H9 (cell line): ENCODE results near the gene HTR7. TPM values are rescaled to one million over a fixed set of nuclear protein-coding genes. Genes with fewer than 3 reads are reported as not detected.
"Not testable (repeated sequence)": the region's sequence is repeated elsewhere in the genome, so short reads cannot be mapped to it uniquely, and the experiment has no call there.

Experiments
- DNase-seq: peaks from one replicate; pipeline ENCODE4 v3.0.0-alpha.2; 2017
- H2AFZ ChIP-seq: one replicate; pipeline ENCODE4 v1.6.1; 2013; ENCODE audit warnings: mild to moderate bottlenecking, low read length, control low read depth, moderate library complexity
- H2AK5ac ChIP-seq: 2 replicates; pipeline ENCODE4 v1.6.1; 2013; ENCODE audit warnings: low read length, control low read depth, mixed read lengths; ENCODE audit not compliant: insufficient read length
- H2BK120ac ChIP-seq: one replicate; pipeline ENCODE4 v1.6.1; 2013; ENCODE audit warnings: low read depth, mild to moderate bottlenecking, low read length, control low read depth, inconsistent platforms; ENCODE audit not compliant: poor library complexity, severe bottlenecking
- H2BK12ac ChIP-seq: 2 replicates; pipeline ENCODE4 v1.6.1; 2013; ENCODE audit warnings: low read length, control low read depth, mixed read lengths, low read depth; ENCODE audit not compliant: insufficient read length
- H2BK15ac ChIP-seq: 2 replicates; pipeline ENCODE4 v1.6.1; 2013; ENCODE audit warnings: low read depth, low read length, control low read depth
- H2BK20ac ChIP-seq: one replicate; pipeline ENCODE4 v1.6.1; 2013; ENCODE audit warnings: low read depth, mild to moderate bottlenecking, low read length, control low read depth, inconsistent platforms; ENCODE audit not compliant: poor library complexity, severe bottlenecking
- H2BK5ac ChIP-seq: 2 replicates; pipeline ENCODE4 v1.6.1; 2013; ENCODE audit warnings: low read length, control low read depth, mixed read lengths; ENCODE audit not compliant: insufficient read length
- H3K14ac ChIP-seq: 2 replicates; pipeline ENCODE4 v1.6.1; 2013; ENCODE audit warnings: low read length, control low read depth; ENCODE audit not compliant: insufficient read depth
- H3K18ac ChIP-seq: 2 replicates; pipeline ENCODE4 v1.6.1; 2013; ENCODE audit warnings: low read depth, mild to moderate bottlenecking, mixed read lengths, low read length, control low read depth; ENCODE audit not compliant: insufficient read length
- H3K23ac ChIP-seq: 2 replicates; pipeline ENCODE4 v1.6.1; 2013; ENCODE audit warnings: low read length, control low read depth, mixed read lengths, low read depth; ENCODE audit not compliant: insufficient read length
- H3K23me2 ChIP-seq: 2 replicates; pipeline ENCODE4 v1.6.1; 2013; ENCODE audit warnings: low read depth, mild to moderate bottlenecking, mixed read lengths, low read length, control low read depth; ENCODE audit not compliant: insufficient read length, poor library complexity, severe bottlenecking
- H3K27ac ChIP-seq: 2 replicates; pipeline ENCODE4 v1.5.1; 2013; ENCODE audit warnings: low read length, control low read depth, mixed read lengths, low read depth; ENCODE audit not compliant: insufficient read length
- H3K27me3 ChIP-seq: 2 replicates; pipeline ENCODE4 v1.6.1; 2013; ENCODE audit warnings: low read length, control low read depth, inconsistent platforms; ENCODE audit not compliant: insufficient read depth
- H3K4ac ChIP-seq: 2 replicates; pipeline ENCODE4 v1.6.1; 2013; ENCODE audit warnings: low read depth, mild to moderate bottlenecking, control low read depth, inconsistent platforms, low read length, moderate library complexity
- H3K4me1 ChIP-seq: 2 replicates; pipeline ENCODE4 v1.6.1; 2013; ENCODE audit warnings: low read length, control low read depth, inconsistent platforms; ENCODE audit not compliant: insufficient read depth
- H3K4me2 ChIP-seq: 2 replicates; pipeline ENCODE4 v1.6.1; 2013; ENCODE audit warnings: low read length, control low read depth, mixed read lengths; ENCODE audit not compliant: insufficient read length, insufficient read depth
- H3K56ac ChIP-seq: 2 replicates; pipeline ENCODE4 v1.6.1; 2013; ENCODE audit warnings: low read depth, mild to moderate bottlenecking, mixed read lengths, low read length, control low read depth; ENCODE audit not compliant: insufficient read length
- H3K79me1 ChIP-seq: 2 replicates; pipeline ENCODE4 v1.6.1; 2013; ENCODE audit warnings: low read depth, mild to moderate bottlenecking, moderate library complexity, low read length, control low read depth, inconsistent platforms; ENCODE audit not compliant: insufficient read depth, poor library complexity, severe bottlenecking
- H3K79me2 ChIP-seq: 2 replicates; pipeline ENCODE4 v1.6.1; 2013; ENCODE audit warnings: low read length, control low read depth, inconsistent platforms; ENCODE audit not compliant: insufficient read depth
- H3K9ac ChIP-seq: 2 replicates; pipeline ENCODE4 v1.6.1; 2013; ENCODE audit warnings: low read length, control low read depth, mixed read lengths; ENCODE audit not compliant: insufficient read length; ENCODE audit errors: extremely low read depth
- H3K9me3 ChIP-seq: one replicate; pipeline ENCODE4 v1.6.1; 2013; ENCODE audit warnings: low read depth, low read length, inconsistent platforms; ENCODE audit not compliant: control insufficient read depth
- H3T11ph ChIP-seq: one replicate; pipeline ENCODE4 v1.6.1; 2013; ENCODE audit warnings: mild to moderate bottlenecking, low read length, control low read depth, inconsistent platforms
- H4K20me1 ChIP-seq: one replicate; pipeline ENCODE4 v1.6.1; 2013; ENCODE audit not compliant: control insufficient read depth, insufficient read length, insufficient read depth
- H4K5ac ChIP-seq: 2 replicates; pipeline ENCODE4 v1.6.1; 2013; ENCODE audit warnings: low read depth, mild to moderate bottlenecking, mixed read lengths, low read length, control low read depth; ENCODE audit not compliant: insufficient read length
- H4K8ac ChIP-seq: replicated peaks from 2 replicates; pipeline ENCODE4 v1.6.1; 2013; ENCODE audit warnings: low read length, control low read depth, mixed read lengths, low read depth; ENCODE audit not compliant: insufficient read length
- H4K91ac ChIP-seq: 2 replicates; pipeline ENCODE4 v1.6.1; 2013; ENCODE audit warnings: low read depth, mild to moderate bottlenecking, moderate library complexity, mixed read lengths, low read length, control low read depth; ENCODE audit not compliant: insufficient read length
- H3K27ac Mint-ChIP-seq, 3 experiments: 2 replicates in 2 of 3; 3 replicates in 1 of 3; pipeline ENCODE4 v1.8.0; 2020 to 2021; ENCODE audit warnings: mixed read lengths in 3 of 3, mild to moderate bottlenecking in 1 of 3, moderate library complexity in 1 of 3
- H3K27me3 Mint-ChIP-seq: 2 replicates; pipeline ENCODE4 v1.8.0; 2021; ENCODE audit warnings: low read depth, mild to moderate bottlenecking, moderate library complexity, mixed read lengths
- H3K36me3 Mint-ChIP-seq, 3 experiments: 2 replicates in 2 of 3; 3 replicates in 1 of 3; pipeline ENCODE4 v1.8.0; 2020 to 2021; ENCODE audit warnings: low read depth in 3 of 3, mixed read lengths in 3 of 3; ENCODE audit not compliant: insufficient read depth in 1 of 3
- H3K4me1 Mint-ChIP-seq, 2 experiments: 2 replicates each; pipeline ENCODE4 v1.8.0; 2020; ENCODE audit warnings: mixed read lengths in 2 of 2
- H3K4me3 Mint-ChIP-seq, 2 experiments: 2 replicates in 1 of 2; 3 replicates in 1 of 2; pipeline ENCODE4 v1.8.0; 2020 to 2021; ENCODE audit warnings: mild to moderate bottlenecking in 2 of 2, mixed read lengths in 2 of 2, moderate library complexity in 1 of 2
- H3K9me3 Mint-ChIP-seq, 2 experiments: 2 replicates in 1 of 2; 3 replicates in 1 of 2; pipeline ENCODE4 v1.8.0; 2020; ENCODE audit warnings: mild to moderate bottlenecking in 2 of 2, mixed read lengths in 2 of 2, moderate library complexity in 1 of 2
- CTCF ChIP-seq: fragments of 200-600 bp; sonication (generic); conservative IDR thresholded peaks from 3 replicates; pipeline ENCODE4 v1.8.0; 2021; ENCODE audit warnings: antibody characterized with exemption, mild to moderate bottlenecking
- WGBS: extraction: QIAGEN DNeasy Blood & Tissue Kit; methylation state at CpG from one replicate; pipeline ENCODE4 v1.1.7; 2013; ENCODE audit warnings: missing lambda C conversion rate, low lambda C conversion rate, mixed read lengths; ENCODE audit not compliant: insufficient read length; ENCODE audit errors: extremely low coverage; 5-methylcytosine and 5-hydroxymethylcytosine counted together
- total RNA-seq: library from RNA; stranded (reverse); gene quantifications from 2 replicates; pipeline ENCODE4 v1.2.1, GENCODE V29; 2021

Gene HTR7
- total RNA-seq, 1 experiment from 2014 or later: 21.3 TPM

- Histone ChIP-seq H2BK120ac (no peak overlapping the region), H3K56ac (no peak overlapping the region), H3K9ac (no peak overlapping the region), H3K4me2 (no peak overlapping the region), H2BK15ac (no peak overlapping the region), H4K20me1 (no peaks in the 10 kb centered on the region), H3K79me1 (no peaks in the 10 kb centered on the region), H2BK20ac (no peak overlapping the region), H3K4me1 (no peaks in the 10 kb centered on the region), H4K91ac (no peak overlapping the region), H3K23ac (no peak overlapping the region), H4K5ac (no peak overlapping the region), H2AK5ac (no peak overlapping the region), H4K8ac (no peak overlapping the region), H3K4ac (no peak overlapping the region), H3K27me3 (no peaks in the 10 kb centered on the region), H2AFZ (no peak overlapping the region), H3K18ac (no peak overlapping the region), H2BK12ac (no peak overlapping the region), H3K27ac (no peak overlapping the region), H3T11ph (no peak overlapping the region), H2BK5ac (no peak overlapping the region), H3K14ac (no peak overlapping the region), H3K23me2 (no peaks in the 10 kb centered on the region), H3K79me2 (no peaks in the 10 kb centered on the region), H3K9me3 (no peaks in the 10 kb centered on the region)
- no peaks in the 10 kb centered on the region for H3K4me1 Mint-ChIP-seq
- no peak overlapping the region for H3K27ac Mint-ChIP-seq
- no peak for TF ChIP-seq CTCF
- H3K27me3 Mint-ChIP-seq: peaks cover 13% of the 10 kb centered on the region
- no CpG with 5 or more reads among the region's 1 CpG for WGBS
- peaks cover 0 to 21% (median 16%) of the 10 kb centered on the region in 3 experiments; a peak in 5 of 7 replicates for H3K36me3 Mint-ChIP-seq
- H3K9me3 Mint-ChIP-seq: peaks cover 0 to 5% of the 10 kb centered on the region in 2 experiments; a peak in 2 of 5 replicates
- DNase-seq: no peak
- H3K4me3 Mint-ChIP-seq: no peak overlapping the region
Measured at GRCh38 chr10:90905925-90906324, 48.1 kb upstream of the HTR7 start.

- not testable (repeated sequence) for H2BK120ac ChIP-seq, H3K18ac ChIP-seq, H3K27me3 ChIP-seq, H2BK5ac ChIP-seq, H2BK12ac ChIP-seq, H3K9me3 ChIP-seq, H4K5ac ChIP-seq, H3K27me3 Mint-ChIP-seq, H3K79me2 ChIP-seq, H3K23ac ChIP-seq, H3K4me2 ChIP-seq, H4K91ac ChIP-seq, H2BK15ac ChIP-seq, H3K14ac ChIP-seq, H3K4ac ChIP-seq, H3K9me3 Mint-ChIP-seq, H4K20me1 ChIP-seq, DNase-seq, H3K4me1 ChIP-seq, H3K56ac ChIP-seq, H3K23me2 ChIP-seq, H4K8ac ChIP-seq, H3K27ac Mint-ChIP-seq, H3K4me1 Mint-ChIP-seq, H3K79me1 ChIP-seq, H2BK20ac ChIP-seq, H3K4me3 Mint-ChIP-seq, H2AFZ ChIP-seq, H3K27ac ChIP-seq, H3T11ph ChIP-seq, H3K9ac ChIP-seq, H2AK5ac ChIP-seq
- WGBS: no CpG with 5 or more reads among the region's 2 CpGs
- H3K36me3 Mint-ChIP-seq: peaks cover 0 to 52% (median 43%) of the 10 kb centered on the region in 3 experiments; a peak in 6 of 7 replicates
Measured at GRCh38 chr10:90896916-90897315, 39.1 kb upstream of the HTR7 start.
